K562 (cell line): ENCODE measurements around the gene BRMS1. TPM values are rescaled to one million over a fixed set of nuclear protein-coding genes. Genes with fewer than 3 reads are reported as not detected.

Experiments used
- ADNP ChIP-seq: fragments of 200-800 bp; sonication (Bioruptor generic); IDR thresholded peaks from 2 replicates; pipeline ENCODE4 v1.6.1; 2016; ENCODE audit warnings: missing genetic modification characterization, missing compliant biosample characterization
- BCOR ChIP-seq: fragments of 450-650 bp; IDR thresholded peaks from 2 replicates; pipeline ENCODE4 v1.6.1; 2016
- CBX1 ChIP-seq: sonication (generic); IDR thresholded peaks from 2 replicates; pipeline ENCODE4 v1.6.1; 2016; ENCODE audit warnings: antibody characterized with exemption, low read depth, mild to moderate bottlenecking
- HLTF ChIP-seq: fragments of 450-650 bp; IDR thresholded peaks from 2 replicates; pipeline ENCODE4 v1.6.1; 2016
- HMBOX1 ChIP-seq: sonication (generic); IDR thresholded peaks from 2 replicates; pipeline ENCODE4 v1.6.1; 2016
- ID3 ChIP-seq, 2 experiments: fragments of 250-450 bp in 1 of 2; fragments of 450-650 bp in 1 of 2; sonication (Bioruptor Pico) in 1 of 2; IDR thresholded peaks; 2 replicates each; pipeline versions ENCODE4 v1.6.1 to v1.8.0; 2016 to 2021; ENCODE audit warnings: mild to moderate bottlenecking in 2 of 2, moderate library complexity in 2 of 2, missing compliant biosample characterization in 1 of 2, missing genetic modification characterization in 1 of 2
- KAT7 ChIP-seq: sonication (generic); formaldehyde crosslinking; IDR thresholded peaks from 2 replicates; pipeline ENCODE4 v1.8.0; 2022; ENCODE audit warnings: missing genetic modification reagents, mild to moderate bottlenecking, borderline replicate concordance
- KDM4B ChIP-seq, 2 experiments: fragments of 450-650 bp in 1 of 2; sonication (generic) in 1 of 2; IDR thresholded peaks; 2 replicates each; pipeline ENCODE4 v1.6.1; 2016 to 2017; ENCODE audit warnings: borderline replicate concordance in 2 of 2, antibody characterized with exemption in 1 of 2, low read depth in 1 of 2, mild to moderate bottlenecking in 1 of 2
- MLX ChIP-seq, 2 experiments: fragments of 450-650 bp in 1 of 2; sonication (generic) in 1 of 2; formaldehyde crosslinking; conservative IDR thresholded peaks; 2 replicates each; pipeline versions ENCODE4 v1.4.0 to v1.8.1; 2020 to 2022; ENCODE audit warnings: mild to moderate bottlenecking in 1 of 2, missing genetic modification reagents in 1 of 2
- MXI1 ChIP-seq: IDR thresholded peaks from 2 replicates; pipeline ENCODE4 v1.6.1; 2011; ENCODE audit warnings: low read depth, mild to moderate bottlenecking, improper control_type of control experiment, low read length
- RFX1 ChIP-seq: fragments of 450-650 bp; IDR thresholded peaks from 2 replicates; pipeline ENCODE4 v1.6.1; 2016; ENCODE audit warnings: mild to moderate bottlenecking, moderate library complexity
- SUPT5H ChIP-seq: fragments of 450-650 bp; IDR thresholded peaks from 2 replicates; pipeline ENCODE4 v1.6.1; 2016
- ZNF133 ChIP-seq: fragments of 250-450 bp; sonication (Bioruptor Pico); IDR thresholded peaks from 2 replicates; pipeline ENCODE4 v1.4.0; 2020; ENCODE audit warnings: mild to moderate bottlenecking
- ZNF263 ChIP-seq: sonication (generic); formaldehyde crosslinking; IDR thresholded peaks from 2 replicates; pipeline ENCODE4 v1.8.0; 2022; ENCODE audit warnings: mild to moderate bottlenecking, missing genetic modification reagents, borderline replicate concordance
- ZNF280B ChIP-seq: fragments of 250-450 bp; sonication (Bioruptor Pico); IDR thresholded peaks from 2 replicates; pipeline ENCODE4 v1.5.1; 2021; ENCODE audit warnings: mild to moderate bottlenecking
- ZNF511 ChIP-seq: sonication (generic); formaldehyde crosslinking; IDR thresholded peaks from 2 replicates; pipeline ENCODE4 v1.8.0; 2022; ENCODE audit warnings: mild to moderate bottlenecking, missing genetic modification reagents
- polyA plus RNA-seq, 8 experiments: library from polyadenylated mRNA; depleted of rRNA in 4 of 8; stranded (reverse) in 5 of 8; unstranded in 3 of 8; fragments of >200 nt; fragmentation: Nextera tagmentation in 2 of 8; fragmentation: Illumina TruSeq in 1 of 8; extraction: Ambion mirVana in 2 of 8; extraction: Trizol in 1 of 8; gene quantifications; 2 replicates each; pipeline versions ENCODE4 v1.2.1 to v1.2.3, GENCODE V29; 2011 to 2014; ENCODE audit warnings: inconsistent platforms in 1 of 8, missing spikeins in 1 of 8
- total RNA-seq, 7 experiments: library from RNA; depleted of rRNA in 6 of 7; stranded (reverse); fragments of >200 nt in 6 of 7; fragmentation: Illumina TruSeq in 2 of 7; extraction: Trizol in 2 of 7; gene quantifications; 2 replicates each; pipeline versions ENCODE4 v1.2.1 to v1.2.3, GENCODE V29; 2011 to 2021; ENCODE audit warnings: low replicate concordance in 1 of 7

BRMS1 gene
- total and polyA plus RNA-seq, 9 of the 15 experiments (the other 6 are each of a cell fraction or from before 2014, with no cell fraction given), result 2.2 to 78.8 (median 33.4) TPM

GRCh38 chr11:66347425-66348276, 2.7 kb upstream of the BRMS1 start, which contains the start of gene B4GAT1 (continued):
- TF ChIP-seq HLTF (peak; percentile 66; the same call in 1 of the 2 replicates), KAT7 (peak; percentile 17; the same call in 1 of the 2 replicates), MLX (CRISPR knock-in tag; conservative IDR thresholded peaks at IDR 0.05) (peak in 1 of 2 experiments; percentile 29; a peak in 1 of 4 replicates), ID3 (CRISPR knock-in tag; IDR thresholded peaks at IDR 0.05) (no peak), ID3 (tag; IDR thresholded peaks at IDR 0.05) (peak; percentile 84), ZNF511 (CRISPR knock-in tag) (no peak; the same call in 1 of the 2 replicates), HMBOX1 (peak; percentile 66), BCOR (peak; percentile 65), SUPT5H (peak; percentile 51; the same call in 1 of the 2 replicates), ADNP (tag) (no peak), KDM4B (IDR thresholded peaks at IDR 0.05; ENCODE audit: borderline replicate concordance in 2 of 2, low read depth in 1 of 2) (no peak; a peak in 1 of 4 replicates), CBX1 (peak; percentile 41), MXI1 (peak; percentile 13; the same call in 1 of the 2 replicates), ZNF133 (CRISPR knock-in tag) (no peak), ZNF280B (CRISPR knock-in tag) (no peak), RFX1 (no peak), ZNF263 (CRISPR knock-in tag) (no peak)
